Natural killer cell (primary cell): ENCODE measurements around the gene GNB5. TPM values are rescaled to one million over a fixed set of nuclear protein-coding genes. Genes with fewer than 3 reads are reported as not detected.

Experiments used
- ATAC-seq, 3 donors: fragments of 150-1000 bp in 2 of 3; fragments of 200-7000 bp in 1 of 3; cut with Tn5 transposase; 1 replicate in 1 of 3; 2 replicates in 2 of 3; pipeline ENCODE4 v1.10.0; 2021; ENCODE audit warnings: mild to moderate bottlenecking in 2 of 3, moderate library complexity in 2 of 3
- DNase-seq, 2 donors: peaks; one replicate each; pipeline versions ENCODE4 v3.0.0 to v3.0.0-alpha.2; 2013 to 2021; ENCODE audit warnings: mixed read lengths in 1 of 2
- H3K27ac ChIP-seq: one replicate; pipeline ENCODE4 v1.5.1; 2013; ENCODE audit warnings: mild to moderate bottlenecking, low read length
- H3K27me3 ChIP-seq: one replicate; pipeline ENCODE4 v1.6.1; 2013; ENCODE audit warnings: low read length; ENCODE audit not compliant: control insufficient read depth, insufficient read depth
- H3K36me3 ChIP-seq: one replicate; pipeline ENCODE4 v1.6.1; 2013; ENCODE audit warnings: low read length; ENCODE audit not compliant: control insufficient read depth, insufficient read depth
- H3K4me1 ChIP-seq: one replicate; pipeline ENCODE4 v1.6.1; 2013; ENCODE audit warnings: low read length; ENCODE audit not compliant: control insufficient read depth, insufficient read depth
- H3K4me3 ChIP-seq: one replicate; pipeline ENCODE4 v1.5.1; 2013; ENCODE audit warnings: low read length
- H3K9me3 ChIP-seq: one replicate; pipeline ENCODE4 v1.6.1; 2013; ENCODE audit warnings: low read length; ENCODE audit not compliant: control insufficient read depth, insufficient read depth
- H3K27ac Mint-ChIP-seq, 2 donors: one replicate each; pipeline ENCODE4 v1.8.0; 2022; ENCODE audit warnings: mild to moderate bottlenecking in 2 of 2, mixed read lengths in 2 of 2, moderate library complexity in 1 of 2
- H3K27me3 Mint-ChIP-seq, 2 donors: one replicate each; pipeline ENCODE4 v1.8.0; 2022; ENCODE audit warnings: low read depth in 2 of 2, mixed read lengths in 2 of 2
- H3K36me3 Mint-ChIP-seq: one replicate; pipeline ENCODE4 v1.8.0; 2022; ENCODE audit warnings: mixed read lengths
- H3K4me1 Mint-ChIP-seq, 2 donors: one replicate each; pipeline ENCODE4 v1.8.0; 2022; ENCODE audit warnings: mixed read lengths in 2 of 2
- H3K4me3 Mint-ChIP-seq: one replicate; pipeline ENCODE4 v1.8.0; 2022; ENCODE audit warnings: mild to moderate bottlenecking, moderate library complexity, mixed read lengths
- H3K9me3 Mint-ChIP-seq, 2 donors: one replicate each; pipeline ENCODE4 v1.8.0; 2022; ENCODE audit warnings: mixed read lengths in 2 of 2
- CTCF ChIP-seq: fragments of 200-600 bp; IDR thresholded peaks from one replicate; pipeline ENCODE4 v1.8.0; 2022; ENCODE audit warnings: antibody characterized with exemption
- WGBS: methylation state at CpG from one replicate; pipeline ENCODE4 v1.1.7; 2013; ENCODE audit warnings: missing lambda C conversion rate; ENCODE audit not compliant: insufficient coverage; 5-methylcytosine and 5-hydroxymethylcytosine counted together
- intact Hi-C: fragments of 100-400 bp; cut with micrococcal nuclease; formaldehyde crosslinking; loops from one replicate; pipeline ENCODE4 v1.14.2; 2022
- total RNA-seq, 4 donors: library from RNA; stranded (reverse); fragments of 120-200 nt in 1 of 4; gene quantifications; one replicate each; pipeline versions ENCODE4 v1.2.3 to v1.2.4, GENCODE V29; 2013 to 2022

GNB5 gene
- total RNA-seq, 3 donors from 2014 or later (not counting 1 experiment from before 2014, with no cell fraction given), result 22.5 to 31.3 (median 23.0) TPM

GRCh38 chr15:52236013-52236412, 44.8 kb upstream of the GNB5 start:
- Mint-ChIP-seq H3K9me3 (no peaks in the 10 kb centered on the region), H3K4me1 (no peaks in the 10 kb centered on the region), H3K27ac (no peak overlapping the region), H3K27me3 (peaks cover 0 to 8% of the 10 kb centered on the region in 2 donors), H3K4me3 (no peak overlapping the region), H3K36me3 (no peaks in the 10 kb centered on the region)
- intact Hi-C loops, result no loop called here
- H3K36me3 ChIP-seq, result no peaks in the 10 kb centered on the region
- ATAC-seq, result no peak
- no peak for DNase-seq
- no peaks in the 10 kb centered on the region for H3K9me3 ChIP-seq
- no peaks in the 10 kb centered on the region for H3K27me3 ChIP-seq
- TF ChIP-seq CTCF, result no peak
- no peak overlapping the region for H3K4me3 ChIP-seq
- 70% methylated on average over 8 of the region's 8 CpGs for WGBS
- peak overlapping the region; percentile 72 for H3K27ac ChIP-seq
- peaks cover 23% of the 10 kb centered on the region for H3K4me1 ChIP-seq

- no peaks in the 10 kb centered on the region for H3K36me3 Mint-ChIP-seq
- ATAC-seq, result no peak
- H3K27me3 ChIP-seq, result no peaks in the 10 kb centered on the region
- H3K4me3 ChIP-seq, result no peak overlapping the region
- no peak for TF ChIP-seq CTCF
- peaks cover 25% of the 10 kb centered on the region for H3K4me1 ChIP-seq
- H3K36me3 ChIP-seq, result no peaks in the 10 kb centered on the region
- no peaks in the 10 kb centered on the region for H3K9me3 Mint-ChIP-seq
- H3K4me1 Mint-ChIP-seq, result no peaks in the 10 kb centered on the region
- H3K4me3 Mint-ChIP-seq, result no peak overlapping the region
- peak in 1 of 2 donors; percentile 56 for DNase-seq
- 38% methylated on average over 17 of the region's 17 CpGs for WGBS
- intact Hi-C loops, result no loop called here
- H3K9me3 ChIP-seq, result no peaks in the 10 kb centered on the region
- peaks cover 0 to 8% of the 10 kb centered on the region in 2 donors for H3K27me3 Mint-ChIP-seq
- peak overlapping the region; percentile 72 for H3K27ac ChIP-seq
- no peak overlapping the region for H3K27ac Mint-ChIP-seq
These were observed 43.7 kb upstream of the GNB5 start for GRCh38 chr15:52234596-52235541.

- DNase-seq (no peak), ATAC-seq (no peak)
- H3K27ac ChIP-seq, result peak overlapping the region; percentile 72
- Mint-ChIP-seq H3K4me3 (no peak overlapping the region), H3K27ac (no peak overlapping the region), H3K36me3 (no peaks in the 10 kb centered on the region), H3K9me3 (no peaks in the 10 kb centered on the region), H3K4me1 (no peaks in the 10 kb centered on the region), H3K27me3 (peaks cover 0 to 8% of the 10 kb centered on the region in 2 donors)
- H3K4me3 ChIP-seq, result no peak overlapping the region
- no peaks in the 10 kb centered on the region for H3K36me3 ChIP-seq
- intact Hi-C loops, result no loop called here
- no peaks in the 10 kb centered on the region for H3K9me3 ChIP-seq
- WGBS, result 42% methylated on average over 4 of the region's 4 CpGs
- TF ChIP-seq CTCF, result no peak
- no peaks in the 10 kb centered on the region for H3K27me3 ChIP-seq
- peaks cover 29% of the 10 kb centered on the region for H3K4me1 ChIP-seq
These were observed 42.2 kb upstream of the GNB5 start for GRCh38 chr15:52233405-52233804.
